Neural crest cell (in vitro differentiated cells): Measurements from ENCODE around the gene MYO7A. TPM values are rescaled to one million over a fixed set of nuclear protein-coding genes. Genes with fewer than 3 reads are reported as not detected.

Source experiments
- DNase-seq: peaks from one replicate; pipeline ENCODE4 v3.0.0; 2021; ENCODE audit warnings: low read depth, mixed read lengths, low spot score
- H3K27ac Mint-ChIP-seq: one replicate; pipeline ENCODE4 v1.8.0; 2021; ENCODE audit warnings: mild to moderate bottlenecking, mixed read lengths; ENCODE audit not compliant: unreplicated experiment
- H3K27me3 Mint-ChIP-seq: 2 replicates; pipeline ENCODE4 v1.8.0; 2021; ENCODE audit warnings: low read depth, mild to moderate bottlenecking, mixed read lengths
- H3K36me3 Mint-ChIP-seq: 2 replicates; pipeline ENCODE4 v1.8.0; 2021; ENCODE audit warnings: low read depth, mild to moderate bottlenecking, mixed read lengths
- H3K4me1 Mint-ChIP-seq: 2 replicates; pipeline ENCODE4 v1.8.0; 2021; ENCODE audit warnings: mixed read lengths
- H3K4me3 Mint-ChIP-seq: one replicate; pipeline ENCODE4 v1.8.0; 2021; ENCODE audit warnings: mild to moderate bottlenecking, mixed read lengths
- H3K9me3 Mint-ChIP-seq: 2 replicates; pipeline ENCODE4 v1.8.0; 2021; ENCODE audit warnings: mixed read lengths
- CTCF ChIP-seq: fragments of 200-600 bp; sonication (generic); conservative IDR thresholded peaks from 2 replicates; pipeline ENCODE4 v1.5.0; 2021; ENCODE audit warnings: antibody characterized with exemption, mild to moderate bottlenecking
- total RNA-seq: library from RNA; stranded (reverse); gene quantifications from 2 replicates; pipeline ENCODE4 v1.2.1, GENCODE V29; 2021

MYO7A gene
- total RNA-seq, 1 donor from 2014 or later, result 2.5 TPM

- no peaks in the 10 kb centered on the region for H3K9me3 Mint-ChIP-seq
- H3K27ac Mint-ChIP-seq, result no peak overlapping the region
- TF ChIP-seq CTCF, result no peak
- no peak for DNase-seq
- H3K4me3 Mint-ChIP-seq, result no peak overlapping the region
- peaks cover 13% of the 10 kb centered on the region for H3K4me1 Mint-ChIP-seq
- H3K27me3 Mint-ChIP-seq, result no peaks in the 10 kb centered on the region
- no peaks in the 10 kb centered on the region for H3K36me3 Mint-ChIP-seq
Measured at GRCh38 chr11:77114089-77114463, 14.0 kb upstream of the MYO7A start.

GRCh38 chr11:77115181-77115611 is 12.8 kb upstream of the MYO7A start:
- DNase-seq, result no peak
- no peak overlapping the region for H3K4me3 Mint-ChIP-seq
- no peaks in the 10 kb centered on the region for H3K27me3 Mint-ChIP-seq
- H3K27ac Mint-ChIP-seq, result peak overlapping the region; percentile 83
- TF ChIP-seq CTCF, result peak; percentile 46
- H3K36me3 Mint-ChIP-seq, result no peaks in the 10 kb centered on the region
- H3K4me1 Mint-ChIP-seq, result peaks cover 13% of the 10 kb centered on the region
- H3K9me3 Mint-ChIP-seq, result no peaks in the 10 kb centered on the region

GRCh38 chr11:77115956-77116355 is 12.1 kb upstream of the MYO7A start:
- H3K4me3 Mint-ChIP-seq, result no peak overlapping the region
- H3K36me3 Mint-ChIP-seq, result peaks cover 3% of the 10 kb centered on the region
- DNase-seq, result no peak
- no peaks in the 10 kb centered on the region for H3K9me3 Mint-ChIP-seq
- peaks cover 13% of the 10 kb centered on the region for H3K4me1 Mint-ChIP-seq
- no peaks in the 10 kb centered on the region for H3K27me3 Mint-ChIP-seq
- no peak for TF ChIP-seq CTCF
- H3K27ac Mint-ChIP-seq, result no peak overlapping the region

- peaks cover 13% of the 10 kb centered on the region for H3K4me1 Mint-ChIP-seq
- H3K9me3 Mint-ChIP-seq, result no peaks in the 10 kb centered on the region
- H3K4me3 Mint-ChIP-seq, result no peak overlapping the region
- H3K27ac Mint-ChIP-seq, result no peak overlapping the region
- H3K27me3 Mint-ChIP-seq, result no peaks in the 10 kb centered on the region
- DNase-seq, result no peak
- no peak for TF ChIP-seq CTCF
- peaks cover 4% of the 10 kb centered on the region for H3K36me3 Mint-ChIP-seq
Measured at GRCh38 chr11:77117492-77117891, 10.6 kb upstream of the MYO7A start.

GRCh38 chr11:77118086-77118485 is 10.0 kb upstream of the MYO7A start:
- Mint-ChIP-seq H3K4me3 (no peak overlapping the region), H3K4me1 (peaks cover 13% of the 10 kb centered on the region), H3K27me3 (no peaks in the 10 kb centered on the region), H3K27ac (no peak overlapping the region), H3K9me3 (no peaks in the 10 kb centered on the region), H3K36me3 (peaks cover 4% of the 10 kb centered on the region)
- DNase-seq, result no peak
- TF ChIP-seq CTCF, result no peak

- H3K9me3 Mint-ChIP-seq, result no peaks in the 10 kb centered on the region
- no peak for TF ChIP-seq CTCF
- no peaks in the 10 kb centered on the region for H3K27me3 Mint-ChIP-seq
- no peak overlapping the region for H3K4me3 Mint-ChIP-seq
- H3K27ac Mint-ChIP-seq, result peak overlapping the region; percentile 57
- no peak for DNase-seq
- H3K4me1 Mint-ChIP-seq, result peaks cover 8% of the 10 kb centered on the region
- peaks cover 4% of the 10 kb centered on the region for H3K36me3 Mint-ChIP-seq
Measured at GRCh38 chr11:77118971-77119370, 9.1 kb upstream of the MYO7A start.
